ENCODE data around the gene TPBGL.

DNA sequence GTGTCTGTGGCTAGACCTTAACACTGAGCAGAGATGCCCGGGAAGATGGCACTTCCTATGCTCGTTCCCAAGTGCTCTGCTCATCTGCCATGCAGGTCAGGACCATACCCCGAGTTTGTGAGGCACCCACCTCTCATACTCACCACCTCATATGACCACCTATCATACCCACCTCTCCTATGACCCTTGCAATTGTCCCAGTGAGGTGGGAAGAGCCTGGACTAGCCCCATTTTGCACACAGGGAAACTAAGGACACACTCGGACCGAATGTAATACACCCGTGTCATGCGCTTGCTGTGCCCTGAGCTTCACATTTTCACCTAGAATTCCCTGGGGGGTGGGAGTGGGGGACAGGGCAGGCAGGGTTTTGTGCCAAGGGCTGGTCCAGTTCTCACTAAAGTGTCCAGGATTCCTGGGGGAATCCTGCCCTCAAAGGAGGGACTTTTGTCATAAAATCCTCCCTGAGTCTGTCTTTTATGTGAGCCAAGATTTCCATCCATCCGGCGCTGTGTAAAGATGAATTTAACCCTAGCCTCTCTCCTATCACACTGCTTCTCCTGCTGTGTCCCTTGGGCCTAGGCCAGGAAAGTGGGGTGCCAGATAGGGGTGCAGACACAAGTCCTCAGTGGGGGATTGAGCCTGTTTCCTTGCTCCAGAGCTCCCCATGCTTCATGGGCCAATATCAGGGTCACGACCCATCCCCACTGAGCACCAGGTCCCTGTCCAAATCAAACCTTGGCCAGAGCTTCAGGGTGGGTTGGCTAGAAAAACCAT, 20.0 kb downstream of the TPBGL start:
- TF ChIP-seq GATA3 (IDR thresholded peaks at IDR 0.05; ENCODE audit: low read depth, low read length): no peak
- TF ChIP-seq GATA2 (IDR thresholded peaks at IDR 0.05; ENCODE audit: low read depth, low read length): no peak

Data from SH-SY5Y (cell line).